ENCODE data around the gene PTH2R.
"Not testable (repeated sequence)": the region's sequence is repeated elsewhere in the genome, so short reads cannot be mapped to it uniquely, and the experiment has no call there.

PTH2R gene

GRCh38 chr2:208384637-208385036, 22.0 kb upstream of the PTH2R start:
- DNase-seq = no peak
- intact Hi-C loops (cut with DNase I) = no loop called here

GRCh38 chr2:208386541-208386940, 20.1 kb upstream of the PTH2R start:
- DNase-seq = no peak
- intact Hi-C loops (cut with DNase I) = no loop called here

- DNase-seq = no peak
- intact Hi-C loops (cut with DNase I) = no loop called here
Observed at GRCh38 chr2:208389940-208390339, 16.7 kb upstream of the PTH2R start.

- no peak for DNase-seq
- intact Hi-C loops (cut with DNase I) = no loop called here
Observed at GRCh38 chr2:208392300-208392699, 14.3 kb upstream of the PTH2R start.

- intact Hi-C loops (cut with DNase I); DNase-seq: not testable (repeated sequence)
Observed at GRCh38 chr2:208396796-208397195, 9.8 kb upstream of the PTH2R start.

- intact Hi-C loops (cut with DNase I) = no loop called here
- DNase-seq = no peak
Observed at GRCh38 chr2:208399201-208399600, 7.4 kb upstream of the PTH2R start.

GRCh38 chr2:208407667-208408066, 1.1 kb downstream of the PTH2R start:
- intact Hi-C loops (cut with DNase I) = no loop called here
- peak in 30 of 42 donors; percentile 3 to 57 (median 37) for DNase-seq

GRCh38 chr2:208413931-208414330, 7.3 kb downstream of the PTH2R start:
- intact Hi-C loops (cut with DNase I) = no loop called here
- no peak for DNase-seq

- no peak for DNase-seq
- intact Hi-C loops (cut with DNase I) = no loop called here
Observed at GRCh38 chr2:208415255-208415654, 8.7 kb downstream of the PTH2R start.

GRCh38 chr2:208415897-208416296, 9.3 kb downstream of the PTH2R start:
- intact Hi-C loops (cut with DNase I) = no loop called here
- DNase-seq = no peak

- intact Hi-C loops (cut with DNase I) = no loop called here
- DNase-seq = no peak
Observed at GRCh38 chr2:208426412-208427045, 19.9 kb downstream of the PTH2R start.

GRCh38 chr2:208437755-208438154, 31.2 kb downstream of the PTH2R start:
- no peak for DNase-seq
- intact Hi-C loops (cut with DNase I) = no loop called here

GRCh38 chr2:208440716-208441115, 34.1 kb downstream of the PTH2R start:
- DNase-seq = no peak
- intact Hi-C loops (cut with DNase I) = no loop called here

GRCh38 chr2:208441951-208442350, 35.4 kb downstream of the PTH2R start:
- intact Hi-C loops (cut with DNase I) = no loop called here
- DNase-seq = peak in 10 of 42 donors; percentile 14 to 50 (median 32)

- DNase-seq; intact Hi-C loops (cut with DNase I): not testable (repeated sequence)
Observed at GRCh38 chr2:208447447-208447846, 40.9 kb downstream of the PTH2R start.

GRCh38 chr2:208451061-208451460, 44.5 kb downstream of the PTH2R start:
- intact Hi-C loops (cut with DNase I) = no loop called here
- DNase-seq = no peak

GRCh38 chr2:208454861-208455260, 48.3 kb downstream of the PTH2R start:
- intact Hi-C loops (cut with DNase I) = no loop called here
- DNase-seq = no peak

GRCh38 chr2:208463721-208464120, 57.1 kb downstream of the PTH2R start:
- intact Hi-C loops (cut with DNase I) = no loop called here

GRCh38 chr2:208464205-208464604, 57.6 kb downstream of the PTH2R start:
- intact Hi-C loops (cut with DNase I) = no loop called here
- no peak for DNase-seq

More at GRCh38 chr2:208463721-208464120, 57.1 kb downstream of the PTH2R start:
- DNase-seq = no peak

GRCh38 chr2:208466151-208466919, 59.7 kb downstream of the PTH2R start:
- peak in 22 of 42 donors; percentile 4 to 60 (median 27) for DNase-seq
- intact Hi-C loops (cut with DNase I) = no loop called here

- DNase-seq = no peak
- intact Hi-C loops (cut with DNase I) = no loop called here
Observed at GRCh38 chr2:208466920-208467298, 60.3 kb downstream of the PTH2R start.

Measured in head of caudate nucleus (tissue), 42 donors.